MM.1S (cell line): ENCODE data around the gene CPEB2.

Experiments
- EZH2phosphoT487 ChIP-seq: fragments of 300-600 bp; sonication (generic); IDR thresholded peaks from 2 replicates; pipeline ENCODE4 v1.6.1; 2018; ENCODE audit warnings: antibody characterized with exemption, low read length
- TF ChIP-seq, protein P1 (sequence below): fragments of 300-600 bp; sonication (generic); IDR thresholded peaks from 2 replicates; pipeline ENCODE4 v1.5.1; 2016; ENCODE audit warnings: antibody characterized with exemption, low read length, mixed read lengths

DNA sequence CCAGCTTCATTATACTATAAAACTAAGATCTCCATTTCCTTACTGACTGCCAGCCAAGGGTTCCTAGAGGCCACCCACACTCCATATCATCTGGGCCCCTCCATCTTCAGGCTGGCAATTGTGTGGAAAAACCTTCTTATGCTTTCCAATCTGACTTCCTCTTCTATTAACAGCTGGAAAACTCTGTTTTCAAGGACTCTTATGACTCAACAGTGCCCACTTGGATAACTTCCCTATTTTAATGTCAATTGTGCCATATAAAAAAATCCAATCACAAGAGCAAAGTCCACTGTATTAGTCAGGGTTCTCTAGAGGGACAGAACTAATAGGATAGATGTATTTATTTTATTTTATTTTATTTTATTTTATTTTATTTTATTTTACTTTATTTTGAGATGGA lies 41.0 kb upstream of the CPEB2 start:
- TF ChIP-seq, protein P1, sequence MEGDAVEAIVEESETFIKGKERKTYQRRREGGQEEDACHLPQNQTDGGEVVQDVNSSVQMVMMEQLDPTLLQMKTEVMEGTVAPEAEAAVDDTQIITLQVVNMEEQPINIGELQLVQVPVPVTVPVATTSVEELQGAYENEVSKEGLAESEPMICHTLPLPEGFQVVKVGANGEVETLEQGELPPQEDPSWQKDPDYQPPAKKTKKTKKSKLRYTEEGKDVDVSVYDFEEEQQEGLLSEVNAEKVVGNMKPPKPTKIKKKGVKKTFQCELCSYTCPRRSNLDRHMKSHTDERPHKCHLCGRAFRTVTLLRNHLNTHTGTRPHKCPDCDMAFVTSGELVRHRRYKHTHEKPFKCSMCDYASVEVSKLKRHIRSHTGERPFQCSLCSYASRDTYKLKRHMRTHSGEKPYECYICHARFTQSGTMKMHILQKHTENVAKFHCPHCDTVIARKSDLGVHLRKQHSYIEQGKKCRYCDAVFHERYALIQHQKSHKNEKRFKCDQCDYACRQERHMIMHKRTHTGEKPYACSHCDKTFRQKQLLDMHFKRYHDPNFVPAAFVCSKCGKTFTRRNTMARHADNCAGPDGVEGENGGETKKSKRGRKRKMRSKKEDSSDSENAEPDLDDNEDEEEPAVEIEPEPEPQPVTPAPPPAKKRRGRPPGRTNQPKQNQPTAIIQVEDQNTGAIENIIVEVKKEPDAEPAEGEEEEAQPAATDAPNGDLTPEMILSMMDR = no peak
- no peak for TF ChIP-seq EZH2phosphoT487
